Adrenal gland (tissue), 5 donors: Measurements from ENCODE around the gene MAP2K4.

Experiments
- CTCF ChIP-seq, 6 experiments: fragments of 450-650 bp in 4 of 6; fragments of 200-600 bp in 2 of 6; sonication (generic) in 1 of 6; IDR thresholded peaks; 1 replicate in 5 of 6; 2 replicates in 1 of 6; pipeline versions ENCODE4 v1.5.1 to v1.8.0; 2016 to 2021; ENCODE audit warnings: antibody characterized with exemption in 6 of 6, mild to moderate bottlenecking in 2 of 6, moderate library complexity in 1 of 6
- POLR2A ChIP-seq, 2 donors: fragments of 450-650 bp; IDR thresholded peaks; one replicate each; pipeline ENCODE4 v1.6.1; 2017; ENCODE audit warnings: antibody characterized with exemption in 2 of 2, mild to moderate bottlenecking in 2 of 2, moderate library complexity in 1 of 2
- donor health status: DM: no; HTN: no; CAD: no.

- no peak for TF ChIP-seq CTCF (IDR thresholded peaks at IDR 0.05)
- TF ChIP-seq POLR2A (IDR thresholded peaks at IDR 0.05): no peak
Observed at GRCh38 chr17:11990363-11990983, 30.2 kb upstream of the MAP2K4 start.
